ENCODE data around the gene TECPR1.

TECPR1 gene

DNA sequence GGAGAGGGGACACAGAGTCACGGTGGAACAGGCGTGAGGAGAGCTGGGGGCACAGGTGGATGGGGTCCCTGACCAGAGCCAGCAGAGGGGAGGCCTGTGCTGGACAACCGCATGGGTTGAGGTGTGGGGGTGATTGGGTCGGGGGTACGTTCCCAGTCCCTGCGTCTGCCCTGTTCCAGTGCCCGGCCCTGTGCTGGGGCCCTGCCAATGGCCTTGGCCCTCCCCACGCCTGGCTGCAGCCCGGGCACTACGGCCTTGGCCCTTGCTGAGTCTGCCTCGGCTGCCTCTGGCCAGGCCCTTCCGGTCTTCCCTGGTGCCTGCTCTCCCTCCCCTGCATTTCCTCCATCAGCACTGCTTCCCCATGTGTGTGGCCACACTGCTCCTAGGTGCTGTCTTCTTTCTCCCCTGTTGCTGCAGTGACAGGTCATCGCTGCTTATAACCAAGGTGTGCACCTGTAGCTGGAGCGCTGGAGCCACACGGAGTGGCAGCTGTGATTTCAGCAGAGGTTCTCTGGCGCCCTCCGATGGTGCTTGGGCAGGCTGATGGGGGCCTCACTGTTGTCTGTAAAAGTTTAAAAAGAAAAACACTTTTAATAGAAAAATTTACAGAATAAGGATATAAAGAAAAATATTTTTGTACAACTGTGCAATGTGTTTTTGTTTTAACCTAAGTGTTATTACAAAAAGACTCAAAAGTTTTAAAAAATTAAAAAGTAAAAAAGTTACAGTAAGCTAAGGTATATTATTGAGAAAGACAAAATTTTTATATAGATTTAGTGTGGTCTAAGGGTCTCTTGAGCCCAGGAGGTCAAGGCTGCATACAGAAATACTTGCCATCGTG lies 86.0 kb downstream of the TECPR1 start:
- peak in 1 of 2 donors; percentile 19 for DNase-seq (ENCODE audit: low read depth in 2 of 2, low spot score in 1 of 2)

Measured in stimulated activated CD8-positive, alpha-beta memory T cell treated with anti-CD3 and anti-CD28 coated beads, Interleukin-4, amount 100 ng/mL, for 4 hours (primary cell).